ENCODE measurements around the gene CCR4.
"Not testable (repeated sequence)": the region's sequence is repeated elsewhere in the genome, so short reads cannot be mapped to it uniquely, and the experiment has no call there.

DNA sequence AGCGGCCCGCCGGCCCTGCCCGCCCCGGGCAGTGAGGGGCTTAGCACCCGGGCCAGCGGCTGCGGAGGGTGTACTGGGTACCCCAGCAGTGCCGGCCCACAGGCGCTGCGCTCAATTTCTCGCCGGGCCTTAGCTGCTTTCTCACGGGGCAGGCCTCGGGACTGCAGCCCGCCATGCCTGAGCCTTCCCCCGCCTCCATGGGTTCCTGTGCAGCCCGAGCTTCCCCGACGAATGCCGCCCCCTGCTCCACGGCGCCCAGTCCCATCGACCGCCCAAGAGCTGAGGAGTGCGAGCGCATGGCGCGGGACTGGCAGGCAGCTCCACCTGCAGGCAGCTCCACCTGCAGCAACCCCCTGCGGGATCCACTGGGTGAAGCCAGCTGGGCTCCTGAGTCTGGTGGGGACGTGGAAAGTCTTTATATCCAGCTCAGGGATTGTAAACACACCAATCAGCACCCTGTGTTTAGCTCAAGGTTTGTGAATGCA is 48.5 kb upstream of the CCR4 start:
- TF ChIP-seq, protein P1, sequence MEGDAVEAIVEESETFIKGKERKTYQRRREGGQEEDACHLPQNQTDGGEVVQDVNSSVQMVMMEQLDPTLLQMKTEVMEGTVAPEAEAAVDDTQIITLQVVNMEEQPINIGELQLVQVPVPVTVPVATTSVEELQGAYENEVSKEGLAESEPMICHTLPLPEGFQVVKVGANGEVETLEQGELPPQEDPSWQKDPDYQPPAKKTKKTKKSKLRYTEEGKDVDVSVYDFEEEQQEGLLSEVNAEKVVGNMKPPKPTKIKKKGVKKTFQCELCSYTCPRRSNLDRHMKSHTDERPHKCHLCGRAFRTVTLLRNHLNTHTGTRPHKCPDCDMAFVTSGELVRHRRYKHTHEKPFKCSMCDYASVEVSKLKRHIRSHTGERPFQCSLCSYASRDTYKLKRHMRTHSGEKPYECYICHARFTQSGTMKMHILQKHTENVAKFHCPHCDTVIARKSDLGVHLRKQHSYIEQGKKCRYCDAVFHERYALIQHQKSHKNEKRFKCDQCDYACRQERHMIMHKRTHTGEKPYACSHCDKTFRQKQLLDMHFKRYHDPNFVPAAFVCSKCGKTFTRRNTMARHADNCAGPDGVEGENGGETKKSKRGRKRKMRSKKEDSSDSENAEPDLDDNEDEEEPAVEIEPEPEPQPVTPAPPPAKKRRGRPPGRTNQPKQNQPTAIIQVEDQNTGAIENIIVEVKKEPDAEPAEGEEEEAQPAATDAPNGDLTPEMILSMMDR (optimal IDR thresholded peaks at IDR 0.05 in 1 of 3, IDR thresholded peaks at IDR 0.05 in 1 of 3, conservative IDR thresholded peaks at IDR 0.05 in 1 of 3; ENCODE audit: extremely low read depth in 1 of 3, insufficient read depth in 2 of 3, low read length in 3 of 3) = peak in 2 of 3 experiments; percentile 42
- TF ChIP-seq EZH2 (IDR thresholded peaks at IDR 0.05; ENCODE audit: low read length) = not testable (repeated sequence)

All from keratinocyte (primary cell).